ENCODE data around the gene MRI1.

DNA sequence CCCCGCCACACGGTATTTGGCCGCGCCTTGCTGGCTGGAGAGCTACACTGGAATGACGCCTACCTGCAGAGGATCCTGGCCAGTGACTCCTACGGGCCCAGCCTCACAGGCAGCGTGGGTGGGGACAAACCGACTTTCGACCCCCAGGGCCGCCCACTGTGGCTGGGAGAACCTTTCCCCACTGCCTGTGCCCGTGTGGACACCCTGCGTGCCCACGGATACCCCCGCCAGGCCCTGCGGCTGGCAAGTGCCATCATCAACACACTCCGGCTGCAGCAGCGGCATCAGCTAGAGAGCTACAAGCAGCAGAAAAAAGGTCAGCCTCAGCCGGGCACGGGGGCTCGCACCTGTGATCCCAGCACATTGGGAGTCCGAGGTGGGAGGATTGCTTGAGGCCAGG, 50.2 kb downstream of the MRI1 start:
- TF ChIP-seq CTCF (IDR thresholded peaks at IDR 0.05) (no peak), POLR2A (IDR thresholded peaks at IDR 0.05) (no peak), POLR2AphosphoS5 (IDR thresholded peaks at IDR 0.05) (no peak)

Data from suprapubic skin (tissue), 4 donors.